ENCODE results near the gene CAPN14.

DNA sequence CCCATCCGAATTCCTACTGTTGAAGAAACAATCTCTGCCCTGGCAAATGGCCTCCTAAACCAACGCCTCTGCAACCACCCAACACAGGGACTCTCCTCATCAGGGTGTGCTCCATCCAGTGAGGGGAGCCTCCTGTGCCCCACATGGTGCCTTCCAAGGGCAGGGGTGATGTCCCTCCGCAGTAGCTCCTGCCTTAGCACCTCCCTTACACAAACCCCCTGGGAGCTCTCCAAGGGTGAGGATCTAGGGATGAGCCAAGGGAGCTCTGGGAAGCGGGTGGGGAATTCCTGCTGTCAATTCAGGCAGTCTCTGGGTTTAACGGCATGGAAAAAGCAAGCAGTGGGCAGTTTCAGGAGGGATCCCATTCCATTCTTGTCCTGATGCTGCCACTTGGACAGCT lies 82.8 kb downstream of the CAPN14 start:
- TF ChIP-seq POLR2A (IDR thresholded peaks at IDR 0.05; ENCODE audit: low read depth, low read length) (no peak), TAF1 (IDR thresholded peaks at IDR 0.05; ENCODE audit: borderline replicate concordance, low read depth, low read length) (no peak)

Measured in GM12892 (cell line).